SK-N-MC (cell line): ENCODE measurements around the gene RIMBP2.

Source experiments
- DNase-seq: peaks from one replicate; pipeline ENCODE4 v3.0.0-alpha.2; 2011; ENCODE audit warnings: low read depth, low spot score
- H3K27ac ChIP-seq: fragments of 200-600 bp; sonication (generic); 2 replicates; pipeline ENCODE4 v1.5.1; 2016; ENCODE audit warnings: mixed run types
- H3K36me3 ChIP-seq: fragments of 200-600 bp; sonication (generic); 2 replicates; pipeline ENCODE4 v1.6.1; 2017; ENCODE audit warnings: antibody characterized with exemption, low read length, mixed read lengths; ENCODE audit not compliant: insufficient read depth
- H3K4me3 ChIP-seq: fragments of 200-600 bp; sonication (generic); 2 replicates; pipeline ENCODE4 v1.5.1; 2016
- H3K9ac ChIP-seq: fragments of 200-600 bp; sonication (generic); 2 replicates; pipeline ENCODE4 v1.8.0; 2017; ENCODE audit warnings: mixed run types, mixed read lengths; ENCODE audit not compliant: insufficient read length
- H3K9me3 ChIP-seq: fragments of 200-600 bp; sonication (generic); 2 replicates; pipeline ENCODE4 v1.6.1; 2017; ENCODE audit warnings: low read depth, mild to moderate bottlenecking, antibody characterized with exemption, low read length, moderate library complexity, mixed read lengths
- EZH2 ChIP-seq: fragments of 200-600 bp; sonication (generic); IDR thresholded peaks from one replicate; pipeline ENCODE4 v1.6.1; 2017; ENCODE audit warnings: antibody characterized with exemption
- FOXP2 ChIP-seq: optimal IDR thresholded peaks from 2 replicates; pipeline ENCODE3; 2011; ENCODE audit warnings: mild to moderate bottlenecking, moderate library complexity; ENCODE audit not compliant: insufficient read depth; ENCODE audit errors: extremely low read length, control extremely low read depth
- POLR2AphosphoS5 ChIP-seq: IDR thresholded peaks from 2 replicates; pipeline ENCODE4 v1.6.1; 2012; ENCODE audit warnings: mild to moderate bottlenecking, low read depth, low read length, borderline replicate concordance

Gene RIMBP2

DNA sequence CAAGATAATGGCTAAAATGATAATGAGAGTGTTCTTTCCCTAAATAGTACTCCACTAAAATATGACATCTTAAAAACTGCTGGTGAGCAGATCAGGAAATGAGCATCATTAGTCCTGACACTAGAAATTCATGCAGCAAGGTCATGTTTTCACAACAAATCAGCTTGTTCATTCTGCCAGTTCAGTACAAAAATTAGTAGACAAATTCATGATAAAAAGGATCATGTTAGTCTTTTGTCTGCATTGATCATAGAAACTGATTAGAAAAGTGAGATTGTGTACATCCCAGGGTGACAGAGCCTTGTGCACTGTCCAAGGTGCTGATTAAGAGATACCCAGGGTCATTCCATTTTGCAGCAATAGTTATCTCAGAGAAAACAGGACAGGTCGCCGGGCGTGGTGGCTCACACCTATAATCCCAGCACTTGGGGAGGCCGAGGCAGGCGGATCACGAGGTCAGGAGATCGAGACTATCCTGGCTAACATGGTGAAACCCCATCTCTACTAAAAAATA is 163.6 kb downstream of the RIMBP2 start:
- Histone ChIP-seq H3K9ac (no peak overlapping the region), H3K36me3 (no peaks in the 10 kb centered on the region), H3K27ac (no peak overlapping the region), H3K9me3 (no peaks in the 10 kb centered on the region), H3K4me3 (no peak overlapping the region)
- TF ChIP-seq EZH2 (no peak), FOXP2 (no peak), POLR2AphosphoS5 (no peak)
- DNase-seq: no peak

DNA sequence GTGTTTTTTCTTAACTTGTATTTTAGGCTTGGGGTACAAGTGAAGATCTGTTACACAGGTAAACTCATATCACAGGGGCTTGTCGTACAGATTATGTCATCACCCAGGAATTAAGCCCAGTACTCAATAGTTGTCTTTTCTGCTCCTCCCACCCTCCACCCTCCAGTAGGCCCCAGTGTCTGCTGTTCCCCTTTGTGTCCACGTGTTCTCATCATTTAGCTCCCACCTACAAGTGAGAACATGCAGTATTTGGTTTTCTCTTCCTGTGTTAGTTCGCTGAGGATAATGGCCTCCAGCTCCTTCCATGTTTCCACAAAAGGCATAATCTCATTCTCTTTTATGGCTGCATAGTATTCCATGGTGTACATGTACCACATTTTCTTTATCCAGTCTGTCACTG is 166.7 kb downstream of the RIMBP2 start:
- DNase-seq: no peak
- Histone ChIP-seq H3K4me3 (no peak overlapping the region), H3K9ac (no peak overlapping the region), H3K9me3 (no peaks in the 10 kb centered on the region), H3K27ac (no peak overlapping the region), H3K36me3 (no peaks in the 10 kb centered on the region)
- no peak for TF ChIP-seq POLR2AphosphoS5
- TF ChIP-seq FOXP2: no peak
- TF ChIP-seq EZH2: no peak

DNA sequence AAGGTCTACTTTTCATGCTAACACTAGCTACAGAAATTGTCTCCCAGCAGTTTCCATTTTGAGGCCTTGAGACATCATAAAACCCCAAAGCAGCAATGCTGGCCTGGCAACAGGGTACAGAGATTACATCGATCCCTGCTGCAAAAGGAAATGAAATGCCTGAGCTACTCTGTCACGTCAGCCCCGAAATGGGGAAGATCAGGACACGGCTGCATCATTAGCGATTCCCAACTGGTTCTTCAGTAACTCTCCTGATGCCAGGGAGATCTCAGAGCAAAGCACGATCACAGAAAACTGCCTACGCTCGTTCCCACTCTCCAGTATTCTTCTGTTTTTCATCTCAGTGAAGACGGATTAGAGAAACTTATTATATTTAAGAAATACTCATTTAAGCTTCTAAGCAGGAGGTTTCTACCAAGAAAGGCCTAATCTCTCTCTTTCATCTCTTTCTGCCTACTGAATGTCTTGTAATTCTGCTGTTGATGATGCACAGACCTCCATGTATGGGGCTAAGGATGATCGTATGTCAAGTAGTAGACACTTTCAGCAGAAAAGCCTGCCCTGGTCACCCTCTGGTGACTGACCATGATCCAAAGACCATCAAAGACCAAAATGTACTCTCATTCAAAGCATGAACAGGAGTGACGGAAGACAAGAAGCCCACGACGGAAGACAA is 168.5 kb downstream of the RIMBP2 start:
- TF ChIP-seq EZH2 (no peak), POLR2AphosphoS5 (no peak), FOXP2 (no peak)
- Histone ChIP-seq H3K36me3 (no peaks in the 10 kb centered on the region), H3K27ac (no peak overlapping the region), H3K9me3 (no peaks in the 10 kb centered on the region), H3K4me3 (no peak overlapping the region), H3K9ac (no peak overlapping the region)
- no peak for DNase-seq

DNA sequence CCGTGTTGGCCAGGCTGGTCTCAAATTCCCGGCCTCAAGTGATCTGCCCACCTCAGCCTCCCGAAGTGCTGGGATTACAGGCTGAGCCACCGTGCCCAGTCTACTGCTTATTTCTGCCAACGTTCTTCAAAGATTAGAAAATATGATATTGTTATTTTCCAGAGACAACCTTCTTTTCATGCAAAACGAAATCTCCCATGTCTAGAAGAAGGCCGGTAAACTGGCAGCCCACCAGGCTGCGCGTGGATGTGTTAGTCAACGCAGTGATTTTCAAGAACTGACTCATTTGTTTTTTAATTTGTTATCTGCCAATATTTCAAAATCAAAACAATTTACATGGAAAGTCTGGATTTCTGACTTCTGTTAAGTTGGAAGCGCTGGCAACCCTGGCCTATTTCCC is 169.6 kb downstream of the RIMBP2 start:
- Histone ChIP-seq H3K9me3 (no peaks in the 10 kb centered on the region), H3K4me3 (no peak overlapping the region), H3K36me3 (no peaks in the 10 kb centered on the region), H3K27ac (no peak overlapping the region), H3K9ac (no peak overlapping the region)
- DNase-seq: no peak
- no peak for TF ChIP-seq FOXP2
- TF ChIP-seq POLR2AphosphoS5: no peak
- TF ChIP-seq EZH2: no peak

DNA sequence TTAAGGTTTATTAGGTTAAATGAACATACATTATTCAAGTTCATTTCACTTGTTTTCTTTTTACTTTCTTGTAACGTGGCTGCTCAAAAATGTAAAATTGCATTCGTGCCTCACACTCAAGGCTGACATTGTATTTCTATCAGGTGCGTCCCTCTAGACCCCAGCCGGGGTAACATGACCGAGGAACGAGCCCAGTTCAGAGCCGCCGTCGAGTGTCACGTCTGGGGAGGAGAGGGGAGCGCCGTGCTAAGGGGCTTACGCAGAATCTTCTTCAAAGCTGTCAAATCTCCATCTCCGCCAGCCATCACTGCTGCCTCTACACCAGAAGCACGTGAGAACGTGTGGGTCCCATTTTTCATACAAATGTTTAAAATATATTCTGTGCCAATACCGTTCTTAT is 170.6 kb downstream of the RIMBP2 start:
- no peaks in the 10 kb centered on the region for H3K9me3 ChIP-seq
- no peak overlapping the region for H3K27ac ChIP-seq
- no peak overlapping the region for H3K4me3 ChIP-seq
- no peaks in the 10 kb centered on the region for H3K36me3 ChIP-seq
- no peak for TF ChIP-seq EZH2
- TF ChIP-seq POLR2AphosphoS5: no peak
- TF ChIP-seq FOXP2: no peak
- DNase-seq: no peak
- no peak overlapping the region for H3K9ac ChIP-seq

DNA sequence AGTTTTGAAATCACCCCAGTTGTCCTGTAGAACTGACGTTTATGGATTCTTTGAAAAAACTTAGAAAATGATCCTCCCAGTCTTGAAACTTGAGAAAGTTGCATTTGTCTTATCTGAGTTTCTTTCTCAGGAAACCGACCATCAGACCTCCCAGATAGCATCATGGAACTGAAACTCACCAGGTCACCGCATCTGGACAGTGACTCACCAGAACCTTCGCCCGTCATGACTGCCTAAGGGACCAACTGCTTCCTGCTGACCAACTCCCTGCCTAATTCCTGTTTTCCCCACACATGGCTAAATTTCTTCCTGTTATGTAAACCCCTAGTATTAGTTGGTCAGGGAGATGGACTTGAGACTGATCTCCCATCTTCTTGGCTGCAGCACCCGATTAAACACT is 175.7 kb downstream of the RIMBP2 start:
- H3K9ac ChIP-seq: no peak overlapping the region
- no peak for DNase-seq
- no peaks in the 10 kb centered on the region for H3K9me3 ChIP-seq
- no peaks in the 10 kb centered on the region for H3K36me3 ChIP-seq
- no peak overlapping the region for H3K4me3 ChIP-seq
- TF ChIP-seq FOXP2: no peak
- TF ChIP-seq EZH2: no peak
- TF ChIP-seq POLR2AphosphoS5: no peak
- H3K27ac ChIP-seq: no peak overlapping the region

DNA sequence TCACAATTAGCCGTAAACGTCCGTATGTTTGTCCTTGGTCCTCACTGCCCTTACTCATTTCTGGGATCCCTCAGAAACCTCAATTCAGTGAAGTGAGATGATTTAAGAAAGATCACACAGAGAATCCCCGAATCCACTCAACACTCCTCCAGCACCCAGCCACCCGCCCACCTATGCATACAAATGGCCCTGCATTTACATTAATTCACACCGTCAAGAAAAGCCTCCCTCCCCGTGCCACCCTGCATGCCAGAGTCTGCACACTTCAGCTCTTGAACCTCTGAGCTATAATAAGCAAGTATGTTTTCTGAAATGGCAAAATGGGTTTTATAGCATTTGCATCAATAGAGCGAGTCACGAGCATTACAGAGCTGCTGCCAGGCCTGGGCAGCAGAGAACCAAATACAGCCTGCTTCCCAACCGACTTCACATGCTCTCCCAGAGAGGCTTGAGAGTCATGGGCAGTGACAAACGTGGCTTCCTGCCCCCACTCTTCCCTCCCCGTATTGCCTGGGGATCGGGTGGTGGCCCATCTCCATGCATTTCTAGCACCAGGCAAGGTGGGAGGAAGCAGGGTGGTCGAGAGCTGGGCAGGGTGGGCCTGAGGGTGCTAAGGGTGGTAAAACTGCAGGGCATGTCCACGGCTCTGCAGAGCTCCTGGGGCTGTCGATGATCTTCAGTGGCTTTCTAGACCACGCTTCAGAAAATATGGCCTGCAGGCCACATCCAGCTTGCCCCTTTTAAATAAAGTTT is 177.6 kb downstream of the RIMBP2 start:
- TF ChIP-seq EZH2: no peak
- no peak for TF ChIP-seq POLR2AphosphoS5
- TF ChIP-seq FOXP2: no peak
- no peak for DNase-seq

DNA sequence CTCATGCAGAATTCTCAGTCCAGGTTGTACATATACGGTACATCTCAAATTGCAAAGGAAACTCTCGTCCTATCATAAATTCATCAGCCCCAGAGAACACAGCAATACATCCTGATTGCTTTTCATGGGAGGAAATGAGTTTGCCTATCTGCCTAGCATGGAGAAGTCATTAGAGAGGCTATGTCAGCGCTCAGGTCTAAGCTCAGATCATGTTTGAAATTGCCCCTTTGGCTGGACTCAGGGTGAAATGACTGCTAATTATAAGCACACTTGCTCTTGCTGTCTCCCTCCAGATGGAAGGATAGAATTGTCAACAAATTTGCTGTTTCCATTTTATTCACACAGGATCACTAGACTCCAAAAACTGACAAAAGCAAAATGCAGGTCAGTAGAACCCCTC is 178.4 kb downstream of the RIMBP2 start:
- H3K9me3 ChIP-seq: no peaks in the 10 kb centered on the region
- DNase-seq: no peak
- H3K9ac ChIP-seq: no peak overlapping the region
- TF ChIP-seq EZH2 (no peak), POLR2AphosphoS5 (no peak), FOXP2 (no peak)
- no peaks in the 10 kb centered on the region for H3K36me3 ChIP-seq
- H3K4me3 ChIP-seq: no peak overlapping the region
- H3K27ac ChIP-seq: no peak overlapping the region

More for the DNA sequence above, 177.6 kb downstream of the RIMBP2 start:
- Histone ChIP-seq H3K27ac (no peak overlapping the region), H3K9ac (no peak overlapping the region), H3K9me3 (no peaks in the 10 kb centered on the region), H3K4me3 (no peak overlapping the region), H3K36me3 (no peaks in the 10 kb centered on the region)

DNA sequence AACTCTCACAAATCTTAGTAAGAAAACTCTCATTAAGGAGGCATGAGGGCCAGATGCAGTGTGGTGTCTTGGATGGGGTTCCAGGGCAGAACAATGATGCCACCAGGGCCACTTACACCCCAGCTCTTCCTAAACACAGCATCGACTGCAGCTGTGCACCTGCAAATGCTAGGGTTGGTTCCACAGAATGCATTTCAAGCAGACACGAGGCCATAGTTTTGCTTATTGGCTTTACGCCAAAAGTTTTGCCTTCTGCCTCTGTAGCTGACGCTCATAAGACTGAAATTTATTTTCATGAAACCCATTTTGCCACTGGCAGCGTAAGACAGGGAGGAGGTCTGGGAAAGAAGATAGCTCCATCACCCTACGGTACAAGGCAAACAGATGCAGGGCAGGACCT is 179.0 kb downstream of the RIMBP2 start:
- TF ChIP-seq FOXP2 (no peak), POLR2AphosphoS5 (no peak), EZH2 (no peak)
- no peak overlapping the region for H3K9ac ChIP-seq
- no peak for DNase-seq
- no peak overlapping the region for H3K4me3 ChIP-seq
- H3K27ac ChIP-seq: no peak overlapping the region
- no peaks in the 10 kb centered on the region for H3K36me3 ChIP-seq
- H3K9me3 ChIP-seq: no peaks in the 10 kb centered on the region
